K562 (cell line): Measurements from ENCODE around the gene PMPCA. TPM values are rescaled to one million over a fixed set of nuclear protein-coding genes. Genes with fewer than 3 reads are reported as not detected.

Source experiments
- ARID4B ChIP-seq: sonication (generic); formaldehyde crosslinking; IDR thresholded peaks from 2 replicates; pipeline ENCODE4 v1.8.0; 2022; ENCODE audit warnings: mild to moderate bottlenecking, missing genetic modification reagents
- CSDE1 ChIP-seq, 2 experiments: fragments of 450-650 bp; IDR thresholded peaks; 2 replicates each; pipeline ENCODE4 v1.6.1; 2016; ENCODE audit warnings: mild to moderate bottlenecking in 1 of 2
- FIP1L1 ChIP-seq: fragments of 200-400 bp; formaldehyde crosslinking; IDR thresholded peaks from 2 replicates; pipeline ENCODE4 v1.6.1; 2018; ENCODE audit warnings: mild to moderate bottlenecking, low read depth, low read length; ENCODE audit not compliant: poor library complexity, severe bottlenecking
- HBP1 ChIP-seq: fragments of 450-650 bp; formaldehyde crosslinking; IDR thresholded peaks from 2 replicates; pipeline ENCODE4 v1.4.0; 2022; ENCODE audit warnings: missing genetic modification characterization
- MXI1 ChIP-seq: IDR thresholded peaks from 2 replicates; pipeline ENCODE4 v1.6.1; 2011; ENCODE audit warnings: low read depth, mild to moderate bottlenecking, improper control_type of control experiment, low read length
- POLR2A ChIP-seq: fragments of 450-650 bp; conservative IDR thresholded peaks from 2 replicates; pipeline ENCODE4 v1.6.1; 2016
- PTBP1 ChIP-seq: fragments of 200-400 bp; formaldehyde crosslinking; IDR thresholded peaks from 2 replicates; pipeline ENCODE4 v1.6.1; 2017; ENCODE audit warnings: low read depth, low read length
- SP1 ChIP-seq: sonication (generic); formaldehyde crosslinking; IDR thresholded peaks from 2 replicates; pipeline ENCODE4 v1.8.1; 2022; ENCODE audit warnings: mild to moderate bottlenecking, missing genetic modification reagents
- ZNF395 ChIP-seq: fragments of 200-800 bp; sonication (Bioruptor generic); IDR thresholded peaks from 2 replicates; pipeline ENCODE4 v1.6.1; 2017; ENCODE audit warnings: missing genetic modification characterization, missing compliant biosample characterization
- ZSCAN29 ChIP-seq: fragments of 450-650 bp; IDR thresholded peaks from 2 replicates; pipeline ENCODE4 v1.6.1; 2017
- polyA plus RNA-seq, 8 experiments: library from polyadenylated mRNA; depleted of rRNA in 4 of 8; stranded (reverse) in 5 of 8; unstranded in 3 of 8; fragments of >200 nt; fragmentation: Nextera tagmentation in 2 of 8; fragmentation: Illumina TruSeq in 1 of 8; extraction: Ambion mirVana in 2 of 8; extraction: Trizol in 1 of 8; gene quantifications; 2 replicates each; pipeline versions ENCODE4 v1.2.1 to v1.2.3, GENCODE V29; 2011 to 2014; ENCODE audit warnings: inconsistent platforms in 1 of 8, missing spikeins in 1 of 8
- total RNA-seq, 7 experiments: library from RNA; depleted of rRNA in 6 of 7; stranded (reverse); fragments of >200 nt in 6 of 7; fragmentation: Illumina TruSeq in 2 of 7; extraction: Trizol in 2 of 7; gene quantifications; 2 replicates each; pipeline versions ENCODE4 v1.2.1 to v1.2.3, GENCODE V29; 2011 to 2021; ENCODE audit warnings: low replicate concordance in 1 of 7
- TF ChIP-seq, protein P1 (sequence below), 2 experiments: IDR thresholded peaks; 2 replicates each; pipeline ENCODE4 v1.6.1; 2011; ENCODE audit warnings: borderline replicate concordance in 1 of 2, control low read depth in 1 of 2, low read depth in 1 of 2, low read length in 1 of 2, mild to moderate bottlenecking in 1 of 2, mixed read lengths in 1 of 2, moderate library complexity in 1 of 2; ENCODE audit not compliant: insufficient read depth in 1 of 2, insufficient read length in 1 of 2, poor library complexity in 1 of 2, severe bottlenecking in 1 of 2; ENCODE audit errors: extremely low read depth in 1 of 2

The PMPCA gene
- total and polyA plus RNA-seq, 9 of the 15 experiments (the other 6 are each of a cell fraction or from before 2014, with no cell fraction given): 23.9 to 143 (median 86.6) TPM

GRCh38 chr9:136363106-136363948, 47.1 kb upstream of the PMPCA start, which contains the start of gene DNLZ (continued):
- TF ChIP-seq ZNF395 (CRISPR knock-in tag) (peak; percentile 76; the same call in 1 of the 2 replicates), ZSCAN29 (peak; percentile 77; the same call in 1 of the 2 replicates), HBP1 (CRISPR knock-in tag) (peak; percentile 55; the same call in 1 of the 2 replicates), CSDE1 (IDR thresholded peaks at IDR 0.05) (no peak; a peak in 1 of 4 replicates), POLR2A (peak; percentile 91), PTBP1 (no peak), ARID4B (CRISPR knock-in tag) (peak; percentile 99), SP1 (peak; percentile 89), MXI1 (peak; percentile 58; the same call in 1 of the 2 replicates), FIP1L1 (peak; percentile 98)
- TF ChIP-seq, protein P1, sequence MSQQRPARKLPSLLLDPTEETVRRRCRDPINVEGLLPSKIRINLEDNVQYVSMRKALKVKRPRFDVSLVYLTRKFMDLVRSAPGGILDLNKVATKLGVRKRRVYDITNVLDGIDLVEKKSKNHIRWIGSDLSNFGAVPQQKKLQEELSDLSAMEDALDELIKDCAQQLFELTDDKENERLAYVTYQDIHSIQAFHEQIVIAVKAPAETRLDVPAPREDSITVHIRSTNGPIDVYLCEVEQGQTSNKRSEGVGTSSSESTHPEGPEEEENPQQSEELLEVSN (IDR thresholded peaks at IDR 0.05; ENCODE audit: borderline replicate concordance in 1 of 2, extremely low read depth in 1 of 2, insufficient read depth in 1 of 2, insufficient read length in 1 of 2, low read depth in 1 of 2, low read length in 1 of 2, poor library complexity in 1 of 2, severe bottlenecking in 1 of 2): peak; percentile 99 to 100
